ENCODE data around the gene SKOR1.

SKOR1 gene

DNA sequence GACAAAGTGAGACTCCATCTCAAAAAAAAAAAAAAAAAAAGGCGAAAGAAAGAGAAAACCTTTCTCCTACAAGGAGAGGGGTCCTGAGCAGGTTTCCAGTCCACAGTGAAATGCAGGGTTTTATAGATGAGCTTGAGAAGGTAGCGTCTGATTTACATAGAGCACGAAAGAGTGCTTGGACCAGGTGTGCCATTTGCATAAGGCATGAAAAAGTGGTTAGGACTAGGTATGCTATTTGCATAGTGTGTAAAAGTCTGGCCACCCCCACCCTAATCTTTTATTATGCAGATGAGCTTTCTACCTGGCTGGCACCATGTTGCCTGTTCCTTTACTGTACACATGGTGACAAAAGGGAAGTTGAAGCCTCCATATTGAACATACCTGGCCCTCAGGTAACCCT is 28.1 kb downstream of the SKOR1 start:
- Histone ChIP-seq H3K4me3 (ENCODE audit: low read depth, low read length) (no peak overlapping the region), H3K9ac (ENCODE audit: low read depth, low read length) (no peak overlapping the region), H3K4me1 (ENCODE audit: control insufficient read depth, insufficient read depth, low read length) (peaks cover 26% of the 10 kb centered on the region), H3K27me3 (ENCODE audit: control insufficient read depth, insufficient read depth, low read length) (no peaks in the 10 kb centered on the region), H3K9me3 (ENCODE audit: control insufficient read depth, insufficient read depth, low read length) (no peaks in the 10 kb centered on the region), H3K36me3 (ENCODE audit: control insufficient read depth, insufficient read depth, low read length) (no peaks in the 10 kb centered on the region)

GRCh38 chr15:67854358-67854757 is 29.0 kb downstream of the SKOR1 start:
- H3K36me3 ChIP-seq (ENCODE audit: control insufficient read depth, insufficient read depth, low read length), result no peaks in the 10 kb centered on the region
- H3K4me1 ChIP-seq (ENCODE audit: control insufficient read depth, insufficient read depth, low read length), result peaks cover 24% of the 10 kb centered on the region
- H3K9me3 ChIP-seq (ENCODE audit: control insufficient read depth, insufficient read depth, low read length), result no peaks in the 10 kb centered on the region
- H3K27me3 ChIP-seq (ENCODE audit: control insufficient read depth, insufficient read depth, low read length), result no peaks in the 10 kb centered on the region
- H3K9ac ChIP-seq (ENCODE audit: low read depth, low read length), result no peak overlapping the region
- H3K4me3 ChIP-seq (ENCODE audit: low read depth, low read length), result no peak overlapping the region

DNA sequence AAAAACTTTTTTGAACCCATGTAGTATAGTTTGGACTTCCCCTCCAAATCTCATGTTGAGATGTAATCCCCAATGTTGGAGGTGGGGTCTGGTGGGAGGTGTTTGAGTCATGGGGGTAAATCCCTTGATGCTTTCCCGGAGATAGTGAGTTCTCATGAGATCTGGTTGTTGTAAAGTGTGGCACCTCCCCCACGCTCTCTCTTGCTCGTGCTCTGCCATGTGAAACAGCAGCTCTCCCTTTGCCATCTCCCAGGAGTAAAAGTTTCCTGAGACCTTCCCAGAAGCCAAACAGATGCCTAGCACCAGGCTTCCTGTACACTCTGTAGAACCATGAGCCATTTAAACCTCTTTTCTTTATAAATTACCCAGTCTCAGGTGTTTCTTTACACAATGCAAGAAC is 30.5 kb downstream of the SKOR1 start:
- Histone ChIP-seq H3K9ac (ENCODE audit: low read depth, low read length) (peak overlapping the region; percentile 4), H3K9me3 (ENCODE audit: control insufficient read depth, insufficient read depth, low read length) (no peaks in the 10 kb centered on the region), H3K4me3 (ENCODE audit: low read depth, low read length) (no peak overlapping the region), H3K4me1 (ENCODE audit: control insufficient read depth, insufficient read depth, low read length) (peaks cover 24% of the 10 kb centered on the region), H3K27me3 (ENCODE audit: control insufficient read depth, insufficient read depth, low read length) (no peaks in the 10 kb centered on the region), H3K36me3 (ENCODE audit: control insufficient read depth, insufficient read depth, low read length) (no peaks in the 10 kb centered on the region)

GRCh38 chr15:67857220-67857619 is 31.9 kb downstream of the SKOR1 start:
- H3K4me3 ChIP-seq (ENCODE audit: low read depth, low read length), result no peak overlapping the region
- peaks cover 24% of the 10 kb centered on the region for H3K4me1 ChIP-seq (ENCODE audit: control insufficient read depth, insufficient read depth, low read length)
- peaks cover under 1% of the 10 kb centered on the region for H3K27me3 ChIP-seq (ENCODE audit: control insufficient read depth, insufficient read depth, low read length)
- H3K9me3 ChIP-seq (ENCODE audit: control insufficient read depth, insufficient read depth, low read length), result no peaks in the 10 kb centered on the region
- no peak overlapping the region for H3K9ac ChIP-seq (ENCODE audit: low read depth, low read length)
- no peaks in the 10 kb centered on the region for H3K36me3 ChIP-seq (ENCODE audit: control insufficient read depth, insufficient read depth, low read length)

DNA sequence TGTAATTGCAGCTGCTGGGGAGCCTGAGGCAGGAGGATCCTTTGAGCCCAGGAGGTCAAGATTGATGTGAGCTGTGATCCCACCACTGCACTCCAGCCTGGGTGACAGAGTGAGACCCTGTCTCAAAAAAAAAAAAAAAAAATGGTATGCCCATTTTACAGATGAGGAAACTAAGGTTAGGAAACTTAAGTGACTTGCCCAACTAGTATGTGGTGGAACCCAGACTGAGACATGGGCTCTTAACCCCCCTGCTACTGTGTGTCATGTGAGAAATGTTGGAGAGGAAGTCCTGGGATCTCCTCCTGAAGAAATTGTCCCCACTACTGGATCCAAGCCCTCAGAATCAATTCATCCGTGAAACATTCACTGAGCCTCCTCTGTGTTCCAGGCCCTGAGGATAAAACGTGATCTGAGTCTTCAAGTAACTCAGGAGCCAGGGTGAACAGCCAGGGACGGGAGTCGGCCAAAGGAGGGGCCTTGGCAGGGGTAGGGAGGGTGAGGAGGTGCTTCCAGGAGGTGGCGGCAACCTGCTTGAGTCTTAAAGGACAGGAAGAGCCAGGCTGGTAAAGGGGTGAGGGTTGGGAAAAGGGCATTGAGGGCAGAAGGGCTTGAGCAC is 34.1 kb downstream of the SKOR1 start:
- H3K4me3 ChIP-seq (ENCODE audit: low read depth, low read length), result no peak overlapping the region
- H3K36me3 ChIP-seq (ENCODE audit: control insufficient read depth, insufficient read depth, low read length), result no peaks in the 10 kb centered on the region
- H3K9ac ChIP-seq (ENCODE audit: low read depth, low read length), result no peak overlapping the region
- H3K9me3 ChIP-seq (ENCODE audit: control insufficient read depth, insufficient read depth, low read length), result no peaks in the 10 kb centered on the region
- H3K4me1 ChIP-seq (ENCODE audit: control insufficient read depth, insufficient read depth, low read length), result peaks cover 10% of the 10 kb centered on the region
- H3K27me3 ChIP-seq (ENCODE audit: control insufficient read depth, insufficient read depth, low read length), result peaks cover 10% of the 10 kb centered on the region

DNA sequence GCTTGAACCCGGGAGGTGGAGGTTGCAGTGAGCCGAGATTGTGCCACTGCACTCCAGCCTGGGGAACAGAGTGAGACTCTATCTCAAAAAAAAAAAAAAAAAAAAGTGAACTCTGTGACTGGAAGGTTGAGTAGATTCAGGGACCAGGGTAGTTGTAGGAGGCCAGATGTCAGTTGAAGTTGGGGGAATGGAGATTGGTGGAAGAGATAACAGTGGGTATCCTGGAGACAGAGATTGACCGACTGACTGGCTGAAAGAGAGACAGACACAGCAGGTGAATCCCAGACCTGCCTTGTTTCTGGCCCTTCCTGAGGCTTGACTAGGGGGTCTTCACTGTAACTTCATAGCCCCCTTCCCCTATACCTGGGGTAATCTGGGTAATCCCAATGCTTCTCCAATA is 36.7 kb downstream of the SKOR1 start:
- H3K9me3 ChIP-seq (ENCODE audit: control insufficient read depth, insufficient read depth, low read length), result no peaks in the 10 kb centered on the region
- no peaks in the 10 kb centered on the region for H3K36me3 ChIP-seq (ENCODE audit: control insufficient read depth, insufficient read depth, low read length)
- no peak overlapping the region for H3K9ac ChIP-seq (ENCODE audit: low read depth, low read length)
- peaks cover 11% of the 10 kb centered on the region for H3K4me1 ChIP-seq (ENCODE audit: control insufficient read depth, insufficient read depth, low read length)
- no peak overlapping the region for H3K4me3 ChIP-seq (ENCODE audit: low read depth, low read length)
- peaks cover 10% of the 10 kb centered on the region for H3K27me3 ChIP-seq (ENCODE audit: control insufficient read depth, insufficient read depth, low read length)

DNA sequence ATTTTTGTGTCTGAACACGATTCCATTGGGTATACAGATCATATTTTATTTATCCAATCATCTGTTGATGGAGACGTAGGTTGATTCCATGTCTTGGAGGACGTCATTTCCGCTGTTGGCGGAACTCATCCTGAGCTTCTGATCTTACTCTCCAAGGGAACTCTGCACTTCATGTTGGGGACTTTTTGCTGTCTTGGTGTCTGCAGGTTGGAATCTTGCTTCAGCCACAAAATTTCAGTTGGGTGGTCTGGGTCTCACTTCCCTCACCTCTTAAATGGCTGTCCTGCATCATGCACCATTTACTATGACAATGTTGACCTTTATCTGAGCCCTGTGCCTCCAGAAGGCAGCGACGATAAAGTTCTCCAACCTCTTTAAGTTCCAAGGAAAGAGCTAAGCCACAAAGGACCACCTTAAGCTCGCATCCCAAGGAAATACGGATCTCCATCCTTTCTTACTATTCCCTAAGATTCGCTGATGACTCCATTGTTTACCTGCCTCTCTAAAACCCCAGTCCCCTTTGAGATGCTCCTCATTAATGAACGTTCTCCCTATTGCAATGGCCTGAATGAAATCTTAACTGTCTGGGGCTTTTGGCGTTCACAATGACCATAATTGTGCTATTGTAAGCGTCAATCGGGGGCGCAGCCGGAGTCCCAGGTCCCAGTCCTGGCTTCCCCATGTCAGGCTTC is 37.6 kb downstream of the SKOR1 start:
- peaks cover 10% of the 10 kb centered on the region for H3K27me3 ChIP-seq (ENCODE audit: control insufficient read depth, insufficient read depth, low read length)
- peak overlapping the region; percentile 37 for H3K4me3 ChIP-seq (ENCODE audit: low read depth, low read length)
- no peaks in the 10 kb centered on the region for H3K9me3 ChIP-seq (ENCODE audit: control insufficient read depth, insufficient read depth, low read length)
- no peak overlapping the region for H3K9ac ChIP-seq (ENCODE audit: low read depth, low read length)
- peaks cover 7% of the 10 kb centered on the region for H3K4me1 ChIP-seq (ENCODE audit: control insufficient read depth, insufficient read depth, low read length)
- no peaks in the 10 kb centered on the region for H3K36me3 ChIP-seq (ENCODE audit: control insufficient read depth, insufficient read depth, low read length)

- peak overlapping the region; percentile 46 for H3K4me3 ChIP-seq (ENCODE audit: low read depth, low read length)
- H3K27me3 ChIP-seq (ENCODE audit: control insufficient read depth, insufficient read depth, low read length), result peaks cover 10% of the 10 kb centered on the region
- H3K9me3 ChIP-seq (ENCODE audit: control insufficient read depth, insufficient read depth, low read length), result no peaks in the 10 kb centered on the region
- H3K9ac ChIP-seq (ENCODE audit: low read depth, low read length), result peak overlapping the region; percentile 60
- H3K36me3 ChIP-seq (ENCODE audit: control insufficient read depth, insufficient read depth, low read length), result no peaks in the 10 kb centered on the region
- peaks cover 7% of the 10 kb centered on the region for H3K4me1 ChIP-seq (ENCODE audit: control insufficient read depth, insufficient read depth, low read length)
Observed at GRCh38 chr15:67863442-67863987, 38.2 kb downstream of the SKOR1 start.

DNA sequence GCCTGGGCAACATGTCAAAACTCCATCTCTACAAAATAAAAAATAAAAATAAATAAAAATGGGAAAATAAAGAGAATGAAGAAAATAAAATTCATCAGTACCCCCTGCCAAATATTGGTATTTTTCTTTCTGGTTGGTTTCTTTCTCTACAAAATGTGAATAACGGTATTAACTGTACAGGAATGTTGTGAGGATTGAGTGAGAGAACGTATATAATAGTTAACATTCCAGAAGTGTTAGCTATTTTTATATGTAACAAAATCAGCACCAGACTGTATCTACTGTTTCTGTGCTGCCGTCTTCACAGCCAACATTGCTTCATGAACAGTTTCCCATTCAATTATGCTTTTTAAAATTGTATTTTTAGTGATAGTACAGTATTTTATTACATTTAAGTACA is 40.0 kb downstream of the SKOR1 start:
- peaks cover 6% of the 10 kb centered on the region for H3K9me3 ChIP-seq (ENCODE audit: control insufficient read depth, insufficient read depth, low read length)
- peaks cover 7% of the 10 kb centered on the region for H3K4me1 ChIP-seq (ENCODE audit: control insufficient read depth, insufficient read depth, low read length)
- no peak overlapping the region for H3K9ac ChIP-seq (ENCODE audit: low read depth, low read length)
- peaks cover 10% of the 10 kb centered on the region for H3K27me3 ChIP-seq (ENCODE audit: control insufficient read depth, insufficient read depth, low read length)
- H3K36me3 ChIP-seq (ENCODE audit: control insufficient read depth, insufficient read depth, low read length), result no peaks in the 10 kb centered on the region
- no peak overlapping the region for H3K4me3 ChIP-seq (ENCODE audit: low read depth, low read length)

GRCh38 chr15:67865766-67866165 is 40.5 kb downstream of the SKOR1 start:
- H3K4me1 ChIP-seq (ENCODE audit: control insufficient read depth, insufficient read depth, low read length), result peaks cover 7% of the 10 kb centered on the region
- no peak overlapping the region for H3K9ac ChIP-seq (ENCODE audit: low read depth, low read length)
- peaks cover 6% of the 10 kb centered on the region for H3K9me3 ChIP-seq (ENCODE audit: control insufficient read depth, insufficient read depth, low read length)
- H3K36me3 ChIP-seq (ENCODE audit: control insufficient read depth, insufficient read depth, low read length), result no peaks in the 10 kb centered on the region
- H3K27me3 ChIP-seq (ENCODE audit: control insufficient read depth, insufficient read depth, low read length), result peaks cover 10% of the 10 kb centered on the region
- no peak overlapping the region for H3K4me3 ChIP-seq (ENCODE audit: low read depth, low read length)

DNA sequence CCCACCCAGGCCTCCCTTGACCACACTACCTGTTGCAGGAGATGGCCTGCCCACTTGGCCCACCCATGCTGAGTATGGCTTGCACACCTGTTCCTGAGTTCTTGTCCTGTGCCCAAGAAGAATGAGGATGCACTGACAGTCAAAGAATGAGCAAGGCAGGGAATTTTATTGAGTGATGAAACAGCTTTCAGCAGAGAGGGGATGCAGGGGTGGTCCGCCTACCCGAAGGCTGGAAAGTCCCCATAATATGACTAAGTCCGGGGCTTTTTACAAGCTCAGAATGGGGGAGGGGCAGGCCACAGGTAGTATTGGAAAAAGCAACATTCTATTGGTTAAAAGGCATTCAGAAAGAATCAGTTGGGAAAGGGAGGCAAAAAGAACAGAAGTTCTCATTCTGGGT is 44.4 kb downstream of the SKOR1 start:
- Histone ChIP-seq H3K4me3 (ENCODE audit: low read depth, low read length) (no peak overlapping the region), H3K36me3 (ENCODE audit: control insufficient read depth, insufficient read depth, low read length) (no peaks in the 10 kb centered on the region), H3K9ac (ENCODE audit: low read depth, low read length) (no peak overlapping the region), H3K9me3 (ENCODE audit: control insufficient read depth, insufficient read depth, low read length) (peaks cover 11% of the 10 kb centered on the region), H3K27me3 (ENCODE audit: control insufficient read depth, insufficient read depth, low read length) (no peaks in the 10 kb centered on the region), H3K4me1 (ENCODE audit: control insufficient read depth, insufficient read depth, low read length) (peaks cover 4% of the 10 kb centered on the region)

GRCh38 chr15:67870868-67871408 is 45.6 kb downstream of the SKOR1 start:
- H3K4me1 ChIP-seq (ENCODE audit: control insufficient read depth, insufficient read depth, low read length), result no peaks in the 10 kb centered on the region
- no peak overlapping the region for H3K9ac ChIP-seq (ENCODE audit: low read depth, low read length)
- H3K9me3 ChIP-seq (ENCODE audit: control insufficient read depth, insufficient read depth, low read length), result peaks cover 11% of the 10 kb centered on the region
- H3K27me3 ChIP-seq (ENCODE audit: control insufficient read depth, insufficient read depth, low read length), result no peaks in the 10 kb centered on the region
- no peak overlapping the region for H3K4me3 ChIP-seq (ENCODE audit: low read depth, low read length)
- no peaks in the 10 kb centered on the region for H3K36me3 ChIP-seq (ENCODE audit: control insufficient read depth, insufficient read depth, low read length)

Data from iPS-15b (cell line).